ENCODE measurements around the gene PRPF6.

PRPF6 gene, protein sequence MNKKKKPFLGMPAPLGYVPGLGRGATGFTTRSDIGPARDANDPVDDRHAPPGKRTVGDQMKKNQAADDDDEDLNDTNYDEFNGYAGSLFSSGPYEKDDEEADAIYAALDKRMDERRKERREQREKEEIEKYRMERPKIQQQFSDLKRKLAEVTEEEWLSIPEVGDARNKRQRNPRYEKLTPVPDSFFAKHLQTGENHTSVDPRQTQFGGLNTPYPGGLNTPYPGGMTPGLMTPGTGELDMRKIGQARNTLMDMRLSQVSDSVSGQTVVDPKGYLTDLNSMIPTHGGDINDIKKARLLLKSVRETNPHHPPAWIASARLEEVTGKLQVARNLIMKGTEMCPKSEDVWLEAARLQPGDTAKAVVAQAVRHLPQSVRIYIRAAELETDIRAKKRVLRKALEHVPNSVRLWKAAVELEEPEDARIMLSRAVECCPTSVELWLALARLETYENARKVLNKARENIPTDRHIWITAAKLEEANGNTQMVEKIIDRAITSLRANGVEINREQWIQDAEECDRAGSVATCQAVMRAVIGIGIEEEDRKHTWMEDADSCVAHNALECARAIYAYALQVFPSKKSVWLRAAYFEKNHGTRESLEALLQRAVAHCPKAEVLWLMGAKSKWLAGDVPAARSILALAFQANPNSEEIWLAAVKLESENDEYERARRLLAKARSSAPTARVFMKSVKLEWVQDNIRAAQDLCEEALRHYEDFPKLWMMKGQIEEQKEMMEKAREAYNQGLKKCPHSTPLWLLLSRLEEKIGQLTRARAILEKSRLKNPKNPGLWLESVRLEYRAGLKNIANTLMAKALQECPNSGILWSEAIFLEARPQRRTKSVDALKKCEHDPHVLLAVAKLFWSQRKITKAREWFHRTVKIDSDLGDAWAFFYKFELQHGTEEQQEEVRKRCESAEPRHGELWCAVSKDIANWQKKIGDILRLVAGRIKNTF

DNA sequence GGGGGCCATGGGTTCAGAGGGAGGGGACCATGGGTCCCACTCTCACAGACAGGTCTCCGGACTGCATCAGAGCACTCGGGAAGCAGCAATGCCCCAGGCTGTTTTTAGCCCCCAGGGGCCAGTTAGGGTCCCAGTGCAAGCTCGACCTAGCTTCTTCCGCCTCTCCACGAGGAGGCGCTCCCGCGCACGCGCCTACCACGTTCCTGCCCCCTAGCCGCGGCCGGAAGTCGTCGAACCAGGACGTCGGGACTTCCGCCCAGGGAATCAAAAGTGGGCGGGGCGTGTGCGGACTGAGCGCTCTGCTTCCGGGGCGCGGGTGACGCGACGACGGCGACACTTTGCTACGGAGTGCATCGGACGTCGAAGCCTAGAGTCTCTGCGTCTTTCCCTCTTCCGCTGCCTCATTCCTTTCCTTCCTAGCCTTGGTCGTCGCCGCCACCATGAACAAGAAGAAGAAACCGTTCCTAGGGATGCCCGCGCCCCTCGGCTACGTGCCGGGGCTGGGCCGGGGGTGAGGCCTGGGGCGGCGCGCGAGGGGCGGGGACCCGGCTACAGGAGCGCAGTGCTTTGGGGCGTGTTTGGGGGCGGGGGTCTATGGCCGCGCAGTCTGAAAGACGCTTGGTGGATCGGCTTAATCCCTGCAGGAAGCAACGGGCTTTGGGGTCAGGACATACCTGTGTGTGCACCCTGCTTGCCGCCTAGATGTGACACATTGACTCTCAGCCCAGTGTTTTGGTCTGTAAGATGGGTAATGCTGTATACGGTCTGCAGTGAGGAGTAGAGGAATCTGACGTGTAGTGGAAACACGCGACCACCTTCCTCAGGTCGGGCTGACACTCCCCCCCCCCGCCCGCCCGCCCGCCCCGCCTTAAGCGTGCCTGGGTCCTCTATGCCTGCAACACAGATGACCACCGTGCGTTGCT lies at the start of gene PRPF6:
TSS of gene PRPF6 (plus strand) at position 327 of the 923 bp plus-strand sequence. CDS start at position 441, 114 bp downstream.
- peak; percentile 70 for DNase-seq

GRCh38 chr20:63931735-63932134 lies 49.2 kb upstream of the PRPF6 start:
- DNase-seq: no peak

DNA sequence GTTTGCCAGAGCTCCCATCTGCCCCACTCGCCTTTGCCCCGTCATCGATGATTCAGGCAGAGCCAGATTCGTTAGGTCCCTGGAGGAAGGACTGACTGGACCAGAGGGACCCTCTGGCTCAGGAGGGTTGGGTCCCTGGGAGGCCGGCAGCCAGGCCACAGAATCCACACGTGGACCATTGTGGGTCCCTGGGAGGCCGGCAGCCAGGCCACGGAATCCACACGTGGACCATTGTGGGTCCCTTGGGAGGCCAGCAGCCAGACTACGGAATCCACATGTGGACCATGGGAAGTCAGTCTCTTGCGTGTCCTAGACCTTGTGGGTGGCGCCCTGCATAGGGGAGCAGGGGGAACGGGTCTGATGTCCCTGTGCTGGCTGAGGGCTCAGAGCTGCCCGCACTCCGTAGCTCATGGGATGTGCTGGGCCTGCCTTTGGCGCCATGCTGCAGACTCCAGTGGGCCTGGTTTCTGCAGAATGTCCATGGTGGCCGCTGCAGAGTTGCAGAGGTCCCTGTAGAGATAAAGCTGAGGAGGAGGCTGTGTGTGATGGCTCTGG lies 48.2 kb upstream of the PRPF6 start:
- DNase-seq: no peak

DNA sequence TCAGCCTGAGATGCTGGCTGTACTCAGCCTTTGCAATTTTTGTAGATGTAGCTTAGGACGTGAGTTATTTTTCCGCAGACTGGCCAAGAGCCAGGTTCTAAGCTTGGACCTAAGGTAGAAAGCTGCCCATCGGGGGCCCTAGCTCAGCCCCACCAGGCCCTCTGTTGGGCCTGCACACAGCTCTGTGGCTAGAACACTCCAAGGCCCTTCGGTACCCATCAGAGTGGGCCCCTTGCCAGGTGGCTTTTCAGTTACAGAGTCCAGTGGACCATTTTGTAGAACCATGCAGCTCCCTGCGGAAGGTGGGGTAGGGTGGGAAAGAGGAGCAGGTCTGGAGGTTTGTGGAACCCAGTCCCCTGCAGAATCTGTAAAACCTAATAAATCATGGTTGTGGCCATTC lies 47.3 kb upstream of the PRPF6 start:
- no peak for DNase-seq

- no peak for DNase-seq
Measured at GRCh38 chr20:63934271-63935068, 46.5 kb upstream of the PRPF6 start.

DNA sequence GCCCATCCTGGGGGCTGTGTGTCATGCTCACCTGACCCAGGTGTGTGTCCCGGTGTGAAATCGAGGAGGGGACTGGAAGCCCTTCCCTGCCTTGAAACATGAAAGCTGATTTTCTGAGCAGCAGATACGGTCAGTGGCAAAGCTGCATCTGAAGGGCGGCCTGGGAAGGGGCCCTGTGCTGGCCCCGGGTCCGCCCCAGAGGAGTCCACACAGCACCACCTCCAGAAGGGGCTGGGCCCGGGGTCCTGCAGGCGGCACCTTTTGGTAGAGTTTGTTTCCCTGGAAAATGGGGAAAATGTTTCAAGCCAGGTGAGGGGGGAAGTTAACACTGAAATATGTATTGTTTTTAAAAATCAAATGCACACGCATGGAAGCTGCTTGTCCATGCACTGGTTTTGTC lies 45.5 kb upstream of the PRPF6 start:
- DNase-seq: no peak

- DNase-seq: no peak
Measured at GRCh38 chr20:63937596-63937995, 43.3 kb upstream of the PRPF6 start.

GRCh38 chr20:63939061-63939935 lies 41.6 kb upstream of the PRPF6 start:
- DNase-seq: no peak

DNA sequence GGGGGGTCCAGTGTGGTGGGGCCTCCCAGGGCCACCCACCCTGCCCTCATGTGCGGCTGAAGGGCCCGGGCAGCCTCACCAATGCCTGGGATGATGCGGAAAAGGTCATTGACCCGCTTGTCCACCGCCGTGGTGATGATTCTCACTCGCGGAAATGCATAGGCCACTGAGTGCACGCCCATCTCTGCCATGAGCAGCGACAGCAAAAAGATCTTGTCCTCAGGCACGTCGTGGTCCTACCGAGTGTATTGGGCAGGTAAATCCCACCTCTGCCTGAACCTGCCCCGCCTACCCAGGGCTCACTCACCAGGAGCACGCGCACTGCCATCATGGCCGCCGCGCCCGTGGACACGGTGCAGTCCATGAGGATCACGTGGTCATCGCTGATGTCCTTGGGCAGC lies 40.9 kb upstream of the PRPF6 start:
- DNase-seq: no peak

- DNase-seq: no peak
Measured at GRCh38 chr20:63940472-63941266, 40.3 kb upstream of the PRPF6 start.

- DNase-seq: no peak
Measured at GRCh38 chr20:63941282-63942081, 39.5 kb upstream of the PRPF6 start.

DNA sequence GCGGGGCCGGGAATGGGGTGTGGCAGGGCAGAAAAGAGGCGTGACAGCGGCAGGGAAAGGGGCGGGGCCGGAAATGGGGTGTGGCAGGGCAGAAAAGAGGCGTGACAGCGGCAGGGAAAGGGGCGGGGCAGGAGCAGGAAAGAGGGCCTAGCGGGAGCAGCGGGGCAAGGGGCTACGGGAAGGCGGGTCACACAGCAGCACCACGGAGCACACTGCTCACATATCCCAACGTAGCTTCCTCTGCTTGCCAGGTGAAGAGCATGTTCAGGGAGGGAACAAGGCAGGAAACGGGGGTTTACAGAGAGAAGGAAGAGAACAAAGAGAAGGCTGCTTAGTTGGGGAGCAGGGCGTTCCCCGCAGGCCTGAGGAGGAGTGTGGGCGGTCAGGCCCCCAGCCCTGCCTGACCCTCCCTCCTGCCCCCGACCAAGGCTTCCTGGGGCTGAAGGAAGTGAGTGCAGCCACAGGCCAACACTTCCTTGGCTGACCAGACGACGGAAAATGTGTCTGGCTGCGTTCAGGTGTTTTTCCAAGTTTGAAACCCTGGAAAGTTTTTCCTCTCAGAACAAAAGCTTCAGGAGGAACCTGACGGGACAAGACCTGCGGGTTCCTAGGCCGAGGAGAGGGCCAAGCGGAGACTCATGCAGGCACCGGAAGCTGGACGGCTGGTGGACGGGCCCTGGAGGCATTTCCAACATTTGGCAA lies 38.5 kb upstream of the PRPF6 start:
- DNase-seq: no peak

- DNase-seq: no peak
Measured at GRCh38 chr20:63942969-63943807, 37.7 kb upstream of the PRPF6 start.

DNA sequence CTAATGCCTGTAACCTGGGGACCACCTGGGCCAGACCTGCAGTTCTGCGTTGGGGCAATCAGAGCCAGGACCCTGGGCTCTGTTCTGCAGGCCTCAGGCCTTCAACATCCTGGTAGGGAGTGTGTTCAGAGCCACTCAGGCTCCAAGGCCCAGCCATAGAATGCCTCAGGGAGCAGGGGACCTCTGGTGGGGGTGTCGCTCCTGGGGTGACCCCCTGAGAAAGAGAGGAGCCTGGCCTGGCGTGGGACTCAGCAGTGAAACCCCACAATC lies 37.2 kb upstream of the PRPF6 start:
- DNase-seq: no peak

DNA sequence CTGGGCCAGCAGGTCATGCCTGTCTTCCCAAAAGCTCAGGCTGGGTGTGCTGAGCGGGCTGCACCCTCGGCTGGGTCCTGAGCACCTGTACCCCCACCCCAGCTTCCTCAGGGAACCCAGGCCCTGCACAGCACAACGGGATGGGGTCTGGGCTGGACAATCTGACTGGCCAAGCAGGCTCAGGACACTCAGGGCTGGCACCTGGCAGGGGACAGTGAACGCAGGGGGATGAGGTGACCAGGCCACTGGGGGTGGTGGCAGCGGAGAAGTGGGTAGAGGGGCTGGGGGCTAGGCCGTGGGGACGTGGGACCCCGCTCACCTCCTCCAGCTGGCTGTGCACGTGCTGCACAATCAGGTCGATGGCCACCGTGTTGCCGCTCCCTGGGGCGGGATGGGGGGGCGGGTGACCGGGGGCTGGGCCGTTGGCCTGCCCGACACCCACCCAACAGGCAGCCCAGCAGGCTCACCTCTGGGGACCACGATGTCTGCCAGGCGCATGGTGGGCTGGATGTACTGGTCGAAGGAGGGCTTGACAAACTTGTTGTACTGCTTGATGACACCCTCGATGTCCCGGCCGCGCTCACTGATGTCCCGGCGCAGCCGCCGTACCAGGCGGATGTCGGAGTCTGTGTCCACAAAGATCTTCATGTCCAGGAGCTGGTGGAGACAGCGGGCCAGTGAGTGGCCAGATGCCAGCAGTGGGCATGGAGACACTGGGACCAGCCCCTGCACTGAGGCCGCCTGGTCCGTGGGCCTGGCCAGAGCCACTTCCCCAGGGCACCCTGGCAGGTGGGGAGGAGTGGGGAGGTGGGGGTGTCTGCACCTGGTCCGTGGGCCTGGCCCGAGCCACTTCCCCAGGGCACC lies 36.6 kb upstream of the PRPF6 start:
- DNase-seq: no peak

DNA sequence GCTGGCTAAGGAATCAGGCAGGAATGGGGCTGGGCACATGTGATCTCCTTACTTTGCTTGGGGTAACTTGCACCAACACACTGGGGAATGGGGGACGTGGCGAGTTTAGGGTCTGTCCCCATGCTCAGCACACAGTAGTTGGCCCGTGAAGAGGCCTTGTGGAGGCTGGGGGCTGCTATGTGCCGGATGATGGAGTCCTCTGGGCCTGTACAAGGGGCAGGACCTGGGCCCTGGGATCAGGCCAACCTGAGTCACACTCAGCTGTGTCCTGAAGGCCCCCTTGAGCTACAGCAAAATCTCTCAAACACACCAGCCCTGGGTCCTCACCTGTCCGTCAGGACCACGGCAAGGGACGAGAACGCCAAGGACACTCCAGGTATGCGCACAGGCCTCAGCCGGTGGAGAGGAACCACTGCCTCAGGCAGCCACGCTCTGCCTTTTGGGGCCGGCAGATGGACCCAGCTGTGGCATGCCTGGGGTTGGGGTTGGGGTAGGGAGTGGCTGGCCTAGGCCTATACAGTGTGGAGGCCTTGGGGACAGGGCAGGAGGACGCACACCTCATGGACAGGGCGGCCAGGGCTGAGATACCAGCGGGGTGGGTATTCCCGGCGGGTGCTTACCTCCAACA lies 35.8 kb upstream of the PRPF6 start:
- no peak for DNase-seq
